Suprapubic skin (tissue), 4 donors: Measurements from ENCODE around the gene TGFBR1. TPM values are rescaled to one million over a fixed set of nuclear protein-coding genes. Genes with fewer than 3 reads are reported as not detected.

Experiments used
- DNase-seq, 2 donors: peaks; one replicate each; pipeline ENCODE4 v3.0.0-alpha.2; 2019; ENCODE audit warnings: low spot score in 2 of 2
- H3K27ac ChIP-seq: fragments of 200-600 bp; sonication (generic); one replicate; pipeline ENCODE4 v1.5.1; 2019
- H3K27me3 ChIP-seq: fragments of 200-600 bp; sonication (generic); one replicate; pipeline ENCODE4 v1.5.1; 2019
- H3K36me3 ChIP-seq: fragments of 200-600 bp; sonication (generic); one replicate; pipeline ENCODE4 v1.5.1; 2019
- H3K4me1 ChIP-seq: fragments of 200-600 bp; sonication (generic); one replicate; pipeline ENCODE4 v1.5.1; 2019
- H3K4me3 ChIP-seq: fragments of 200-600 bp; sonication (generic); one replicate; pipeline ENCODE4 v1.5.1; 2019; ENCODE audit warnings: mild to moderate bottlenecking
- H3K9me3 ChIP-seq: fragments of 200-600 bp; sonication (generic); one replicate; pipeline ENCODE4 v1.5.1; 2019
- EP300 ChIP-seq: sonication (generic); formaldehyde crosslinking; IDR thresholded peaks from one replicate; pipeline ENCODE4 v1.6.1; 2017; ENCODE audit warnings: antibody characterized with exemption
- POLR2A ChIP-seq, 2 donors: fragments of 450-650 bp; IDR thresholded peaks; one replicate each; pipeline ENCODE4 v1.6.1; 2017; ENCODE audit warnings: antibody characterized with exemption in 2 of 2, mild to moderate bottlenecking in 2 of 2, moderate library complexity in 2 of 2
- POLR2AphosphoS5 ChIP-seq, 3 donors: sonication (generic); formaldehyde crosslinking; IDR thresholded peaks; one replicate each; pipeline ENCODE4 v1.6.1; 2017; ENCODE audit warnings: antibody characterized with exemption in 3 of 3
- WGBS: methylation state at CpG from one replicate; pipeline ENCODE4 v1.1.5; 2018; 5-methylcytosine and 5-hydroxymethylcytosine counted together
- total RNA-seq, 4 donors: library from RNA; depleted of rRNA; stranded (reverse); fragments of >200 nt; gene quantifications; one replicate each; pipeline ENCODE4 v1.1.0, GENCODE V29; 2016
- TF ChIP-seq, protein P1 (sequence below), 2 donors: fragments of 200-600 bp in 1 of 2; fragments of 450-650 bp in 1 of 2; sonication (generic) in 1 of 2; IDR thresholded peaks; one replicate each; pipeline ENCODE4 v1.5.1; 2016 to 2019; ENCODE audit warnings: antibody characterized with exemption in 2 of 2, mild to moderate bottlenecking in 1 of 2, moderate library complexity in 1 of 2

Gene TGFBR1
- total RNA-seq, 4 donors from 2014 or later, result 11.3 to 19.8 (median 14.7) TPM

DNA sequence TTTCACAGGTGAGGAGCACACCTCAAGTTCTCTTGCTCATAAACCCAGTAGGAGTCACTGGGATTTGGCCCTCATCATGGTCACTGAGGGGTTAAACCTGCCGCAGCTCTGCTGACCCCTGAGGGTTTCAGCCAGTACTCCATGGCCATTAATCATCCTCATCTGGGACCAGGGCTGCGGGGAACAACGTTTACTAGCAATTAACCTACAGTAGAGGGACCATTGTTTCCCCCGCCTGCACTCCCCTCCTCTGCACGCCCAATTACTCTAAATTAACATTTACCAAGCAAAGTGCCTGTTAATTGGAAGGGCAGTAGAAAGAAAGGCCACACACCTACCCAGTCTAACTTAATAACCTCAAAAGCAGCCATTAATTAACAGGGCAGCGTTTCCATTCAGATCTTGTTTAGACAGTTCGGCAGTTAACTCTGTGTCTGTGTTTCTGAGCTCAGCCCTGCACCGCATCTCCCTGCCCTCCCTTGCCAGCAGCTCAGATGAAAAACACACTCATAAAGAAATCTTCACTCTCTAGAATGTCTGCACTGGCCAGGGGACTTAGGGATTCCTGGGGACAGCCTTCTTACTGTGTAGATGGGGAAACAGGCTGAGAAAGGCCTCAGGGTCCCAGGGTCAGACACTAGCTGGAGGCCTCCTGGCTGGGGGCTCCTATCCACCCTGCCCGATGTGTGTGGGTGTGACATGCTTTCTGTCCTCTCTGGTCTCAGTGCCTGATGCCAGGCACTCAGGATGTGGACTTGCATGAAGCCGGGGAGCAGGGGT lies 65.3 kb downstream of the TGFBR1 start:
- Histone ChIP-seq H3K4me3 (no peak overlapping the region), H3K36me3 (no peaks in the 10 kb centered on the region)
- WGBS, result 63% methylated on average over 8 of the region's 10 CpGs

DNA sequence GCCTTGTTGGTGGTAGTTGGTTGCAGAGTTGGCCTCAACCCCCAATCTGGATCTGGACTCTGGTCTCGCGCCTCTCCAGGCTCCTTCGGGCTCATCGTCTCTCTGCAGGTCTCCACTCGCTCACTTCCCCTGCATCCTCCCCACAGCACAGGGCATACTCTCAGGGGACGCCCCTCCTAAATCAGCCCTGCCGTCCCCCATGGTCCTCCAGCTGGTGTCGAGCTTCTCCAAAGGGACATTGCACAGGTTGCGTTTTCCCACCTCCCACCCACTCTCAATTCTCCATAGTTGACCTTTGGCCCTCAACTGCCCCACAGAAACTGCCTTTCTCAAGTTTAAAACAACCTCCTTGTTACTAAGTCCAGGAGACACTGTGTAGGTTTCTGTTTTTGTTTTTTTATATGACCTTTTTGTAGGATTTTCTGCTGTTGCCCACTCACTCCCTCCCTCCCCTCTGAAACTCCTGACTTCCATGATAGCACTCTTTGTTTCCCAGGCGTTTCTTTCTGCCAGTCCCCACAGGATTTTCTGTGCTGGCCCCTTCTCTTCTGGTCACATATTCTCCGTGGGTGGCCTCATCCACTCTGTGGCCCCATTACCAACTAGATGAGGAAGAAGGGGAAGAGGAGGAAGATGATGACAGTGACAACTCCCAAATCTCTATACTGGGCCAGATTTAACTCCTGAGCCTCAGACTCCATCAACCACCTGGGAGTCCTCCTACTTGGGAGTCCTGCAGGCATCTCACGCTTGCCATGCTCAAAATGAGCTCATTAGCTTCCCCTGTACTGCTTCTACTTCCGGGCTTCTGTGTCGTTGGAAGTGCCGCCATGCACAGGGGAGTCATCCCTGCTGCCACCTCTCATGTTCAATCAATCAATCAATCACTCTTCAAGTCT lies 66.6 kb downstream of the TGFBR1 start:
- DNase-seq, result no peak

More for the DNA sequence above, 65.3 kb downstream of the TGFBR1 start:
- Histone ChIP-seq H3K4me1 (no peaks in the 10 kb centered on the region), H3K27ac (no peak overlapping the region), H3K27me3 (no peaks in the 10 kb centered on the region), H3K9me3 (no peaks in the 10 kb centered on the region)
- no peak for DNase-seq
- TF ChIP-seq POLR2A (IDR thresholded peaks at IDR 0.05), result no peak
- no peak for TF ChIP-seq POLR2AphosphoS5 (IDR thresholded peaks at IDR 0.05)
- TF ChIP-seq, protein P1, sequence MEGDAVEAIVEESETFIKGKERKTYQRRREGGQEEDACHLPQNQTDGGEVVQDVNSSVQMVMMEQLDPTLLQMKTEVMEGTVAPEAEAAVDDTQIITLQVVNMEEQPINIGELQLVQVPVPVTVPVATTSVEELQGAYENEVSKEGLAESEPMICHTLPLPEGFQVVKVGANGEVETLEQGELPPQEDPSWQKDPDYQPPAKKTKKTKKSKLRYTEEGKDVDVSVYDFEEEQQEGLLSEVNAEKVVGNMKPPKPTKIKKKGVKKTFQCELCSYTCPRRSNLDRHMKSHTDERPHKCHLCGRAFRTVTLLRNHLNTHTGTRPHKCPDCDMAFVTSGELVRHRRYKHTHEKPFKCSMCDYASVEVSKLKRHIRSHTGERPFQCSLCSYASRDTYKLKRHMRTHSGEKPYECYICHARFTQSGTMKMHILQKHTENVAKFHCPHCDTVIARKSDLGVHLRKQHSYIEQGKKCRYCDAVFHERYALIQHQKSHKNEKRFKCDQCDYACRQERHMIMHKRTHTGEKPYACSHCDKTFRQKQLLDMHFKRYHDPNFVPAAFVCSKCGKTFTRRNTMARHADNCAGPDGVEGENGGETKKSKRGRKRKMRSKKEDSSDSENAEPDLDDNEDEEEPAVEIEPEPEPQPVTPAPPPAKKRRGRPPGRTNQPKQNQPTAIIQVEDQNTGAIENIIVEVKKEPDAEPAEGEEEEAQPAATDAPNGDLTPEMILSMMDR (IDR thresholded peaks at IDR 0.05), result no peak
- TF ChIP-seq EP300, result no peak

DNA sequence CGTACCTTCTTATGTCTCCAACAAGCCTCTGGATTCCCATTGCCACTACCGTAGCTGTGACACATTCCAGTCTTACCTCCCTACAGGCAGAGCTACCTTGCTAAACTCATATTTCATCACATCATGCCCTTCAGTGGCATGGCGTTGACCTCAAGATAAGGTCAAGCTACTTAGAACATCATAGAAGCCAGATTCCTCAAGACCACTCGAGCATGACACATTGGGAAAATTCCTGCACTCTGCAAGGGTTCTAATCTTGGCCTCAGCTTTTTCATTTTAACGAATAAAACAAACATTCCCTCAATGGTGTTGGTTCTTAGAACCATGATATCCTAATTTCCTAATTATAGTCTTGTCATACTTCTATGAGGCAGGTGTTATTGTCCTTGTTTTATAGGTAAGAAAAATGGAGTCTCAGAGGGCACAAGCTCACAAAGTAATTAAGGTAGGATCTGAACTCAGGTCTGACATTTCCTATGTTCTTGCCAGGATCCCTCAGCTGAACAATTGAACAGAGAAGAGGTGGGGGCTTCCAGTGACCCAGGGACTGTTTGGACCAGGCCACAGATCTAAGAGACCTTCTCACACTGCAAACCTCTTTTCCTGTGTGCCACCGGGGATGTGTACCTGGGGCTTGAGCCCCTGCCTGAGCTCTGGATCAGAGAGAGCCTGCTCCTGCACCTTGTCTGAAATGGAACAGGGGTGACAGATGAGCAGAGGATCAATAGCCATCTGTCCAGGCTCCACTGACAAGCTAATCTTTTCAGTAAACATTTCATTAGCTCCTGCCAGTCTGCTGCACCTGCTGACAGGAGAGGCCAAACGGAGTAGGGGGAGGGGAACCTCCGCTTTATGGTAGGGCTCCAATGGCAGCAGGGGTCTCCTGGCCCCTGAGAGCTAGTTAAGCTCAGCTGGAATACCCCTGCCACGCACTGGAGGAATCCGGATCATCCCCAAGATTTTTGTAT lies 67.5 kb downstream of the TGFBR1 start:
- no peak for DNase-seq
- no peaks in the 10 kb centered on the region for H3K27me3 ChIP-seq

More for the DNA sequence above, 66.6 kb downstream of the TGFBR1 start:
- Histone ChIP-seq H3K9me3 (no peaks in the 10 kb centered on the region), H3K4me3 (no peak overlapping the region), H3K27me3 (no peaks in the 10 kb centered on the region), H3K4me1 (no peaks in the 10 kb centered on the region), H3K27ac (no peak overlapping the region), H3K36me3 (no peaks in the 10 kb centered on the region)
- 87% methylated on average over 15 of the region's 15 CpGs for WGBS
- TF ChIP-seq POLR2AphosphoS5 (IDR thresholded peaks at IDR 0.05) (no peak), POLR2A (IDR thresholded peaks at IDR 0.05) (no peak), EP300 (no peak)
- TF ChIP-seq, protein P1 (IDR thresholded peaks at IDR 0.05), result no peak

DNA sequence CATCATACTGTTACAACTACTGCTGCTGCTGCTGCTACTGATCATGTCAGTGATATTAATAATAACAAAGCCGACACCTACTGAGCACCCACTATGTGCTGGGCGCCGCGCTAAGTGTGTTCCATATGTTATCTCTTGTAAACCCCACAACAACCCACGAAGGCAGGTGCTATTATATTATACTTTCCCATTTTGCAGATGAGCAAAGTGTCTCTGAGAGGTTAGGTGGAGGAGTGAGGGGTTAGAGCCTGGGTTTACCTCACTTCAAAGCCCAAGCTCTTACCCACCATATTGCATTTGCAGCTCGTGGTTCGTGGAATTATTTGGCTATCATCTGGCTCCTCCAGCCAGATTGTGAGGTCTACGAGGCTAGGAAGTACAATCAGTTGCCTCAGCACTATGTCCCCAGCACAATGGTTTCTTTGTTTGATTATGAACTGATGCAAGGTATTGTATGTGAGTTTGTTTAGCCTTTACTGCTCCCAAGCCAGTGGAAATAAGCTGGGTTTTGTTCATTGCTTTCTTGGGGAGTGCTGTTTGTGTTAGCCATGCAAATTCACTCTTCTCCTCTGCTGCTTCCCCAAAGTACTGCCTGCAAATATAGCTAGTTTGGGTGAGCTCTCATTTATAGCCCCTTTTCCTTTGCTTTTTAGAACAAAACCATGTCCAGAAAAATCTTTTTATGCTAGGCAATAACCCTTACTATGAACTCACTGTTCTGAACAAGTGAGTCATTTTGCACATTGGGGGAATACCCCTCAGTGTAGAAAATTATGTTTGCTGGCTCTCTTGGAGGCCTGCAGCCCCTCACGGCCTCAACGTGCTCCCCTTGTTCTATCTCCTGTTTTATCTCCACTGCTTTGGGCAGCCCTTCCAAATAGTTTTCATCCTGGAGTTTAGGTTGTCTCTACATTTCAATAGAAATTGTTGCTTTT lies 68.9 kb downstream of the TGFBR1 start:
- DNase-seq, result no peak
- Histone ChIP-seq H3K27me3 (no peaks in the 10 kb centered on the region), H3K27ac (no peak overlapping the region), H3K4me3 (no peak overlapping the region), H3K36me3 (no peaks in the 10 kb centered on the region), H3K9me3 (no peaks in the 10 kb centered on the region), H3K4me1 (no peaks in the 10 kb centered on the region)
- 75% methylated on average over 10 of the region's 10 CpGs for WGBS
- no peak for TF ChIP-seq EP300
- TF ChIP-seq POLR2A (IDR thresholded peaks at IDR 0.05), result no peak
- no peak for TF ChIP-seq POLR2AphosphoS5 (IDR thresholded peaks at IDR 0.05)
- TF ChIP-seq, protein P1 (IDR thresholded peaks at IDR 0.05), result no peak

More for the DNA sequence above, 67.5 kb downstream of the TGFBR1 start:
- H3K4me1 ChIP-seq, result no peaks in the 10 kb centered on the region
- H3K9me3 ChIP-seq, result no peaks in the 10 kb centered on the region
- 88% methylated on average over 10 of the region's 10 CpGs for WGBS
- no peak for TF ChIP-seq POLR2AphosphoS5 (IDR thresholded peaks at IDR 0.05)
- TF ChIP-seq EP300, result no peak
- TF ChIP-seq, protein P1 (IDR thresholded peaks at IDR 0.05), result no peak
- no peaks in the 10 kb centered on the region for H3K36me3 ChIP-seq
- no peak overlapping the region for H3K27ac ChIP-seq
- no peak overlapping the region for H3K4me3 ChIP-seq
